Upper lobe of right lung (tissue), 1 donor: ENCODE results near the gene PABPN1. TPM values are rescaled to one million over a fixed set of nuclear protein-coding genes. Genes with fewer than 3 reads are reported as not detected.
A peak's percentile ranks its signal among the peaks of the same experiment; 100 is the strongest.

ENCODE experiments used
- ATAC-seq: fragments of 200-7000 bp; cut with Tn5 transposase; one replicate; pipeline ENCODE4 v1.9.1; 2020; ENCODE audit warnings: mild to moderate bottlenecking, moderate library complexity
- DNase-seq: peaks from one replicate; pipeline ENCODE4 v3.0.0-alpha.2; 2020
- H3K27ac ChIP-seq: fragments of 200-600 bp; one replicate; pipeline ENCODE4 v1.8.0; 2022
- H3K27me3 ChIP-seq: fragments of 200-600 bp; one replicate; pipeline ENCODE4 v1.8.0; 2022; ENCODE audit warnings: mild to moderate bottlenecking
- H3K36me3 ChIP-seq: fragments of 200-600 bp; one replicate; pipeline ENCODE4 v1.8.0; 2022
- H3K4me1 ChIP-seq: fragments of 200-600 bp; one replicate; pipeline ENCODE4 v1.8.0; 2022
- H3K4me3 ChIP-seq: fragments of 200-600 bp; one replicate; pipeline ENCODE4 v1.8.0; 2022; ENCODE audit warnings: mild to moderate bottlenecking
- H3K9me3 ChIP-seq: fragments of 200-600 bp; one replicate; pipeline ENCODE4 v1.8.0; 2022
- CTCF ChIP-seq: fragments of 200-600 bp; IDR thresholded peaks from one replicate; pipeline ENCODE4 v1.8.0; 2022; ENCODE audit warnings: antibody characterized with exemption
- intact Hi-C: fragments of 100-400 bp; cut with DNase I; formaldehyde crosslinking; loops from one replicate; pipeline ENCODE4 v1.11.0; 2022
- total RNA-seq: library from RNA; stranded (reverse); fragmentation: NEBNext Ultra II Directional; extraction: Animal tissue kit (Norgen Biotek cat#: 25700); gene quantifications from one replicate; pipeline ENCODE4 v1.2.1, GENCODE V29; 2021
- donor health status: DM: no; HTN: yes; CAD: no; lungs with severe emphysema.

Gene PABPN1
- total RNA-seq, 1 donor from 2014 or later, result 118 TPM

GRCh38 chr14:23352506-23353432 lies 31.5 kb downstream of the PABPN1 start, which contains the start of gene SLC22A17:
Gene SLC22A17 (minus strand): TSS chr14:23352887.
- H3K27me3 ChIP-seq, result peaks cover 26% of the 10 kb centered on the region
- H3K4me3 ChIP-seq, result peak within 1 kb of the TSS; percentile 65
- no peaks in the 10 kb centered on the region for H3K9me3 ChIP-seq
- H3K4me1 ChIP-seq, result peaks cover 7% of the 10 kb centered on the region
- ATAC-seq (peak; percentile 83), DNase-seq (peak; percentile 78)
- no peak within 1 kb of the TSS for H3K27ac ChIP-seq
- intact Hi-C loops, result no loop called here
- TF ChIP-seq CTCF, result no peak
- H3K36me3 ChIP-seq, result no peaks in the 10 kb centered on the region

GRCh38 chr14:23353433-23353780 lies 32.1 kb downstream of the PABPN1 start:
- ATAC-seq (no peak), DNase-seq (no peak)
- Histone ChIP-seq H3K4me1 (peaks cover 7% of the 10 kb centered on the region), H3K27ac (no peak overlapping the region), H3K36me3 (no peaks in the 10 kb centered on the region), H3K9me3 (no peaks in the 10 kb centered on the region), H3K27me3 (peaks cover 26% of the 10 kb centered on the region), H3K4me3 (no peak overlapping the region)
- no peak for TF ChIP-seq CTCF
- intact Hi-C loops, result no loop called here

- peaks cover 26% of the 10 kb centered on the region for H3K27me3 ChIP-seq
- intact Hi-C loops, result no loop called here
- DNase-seq, result no peak
- no peak for ATAC-seq
- no peak overlapping the region for H3K4me3 ChIP-seq
- H3K4me1 ChIP-seq, result peaks cover 7% of the 10 kb centered on the region
- no peaks in the 10 kb centered on the region for H3K9me3 ChIP-seq
- no peaks in the 10 kb centered on the region for H3K36me3 ChIP-seq
- no peak for TF ChIP-seq CTCF
- H3K27ac ChIP-seq, result no peak overlapping the region
These were observed 33.7 kb downstream of the PABPN1 start for GRCh38 chr14:23354990-23355389.

- TF ChIP-seq CTCF, result no peak
- H3K27ac ChIP-seq, result no peak overlapping the region
- H3K4me1 ChIP-seq, result peaks cover 7% of the 10 kb centered on the region
- intact Hi-C loops, result no loop called here
- peaks cover 23% of the 10 kb centered on the region for H3K27me3 ChIP-seq
- no peaks in the 10 kb centered on the region for H3K9me3 ChIP-seq
- no peak overlapping the region for H3K4me3 ChIP-seq
- ATAC-seq (no peak), DNase-seq (no peak)
- H3K36me3 ChIP-seq, result no peaks in the 10 kb centered on the region
These were observed 34.7 kb downstream of the PABPN1 start for GRCh38 chr14:23355871-23356435.

GRCh38 chr14:23356662-23357061 lies 35.4 kb downstream of the PABPN1 start:
- TF ChIP-seq CTCF, result no peak
- H3K36me3 ChIP-seq, result no peaks in the 10 kb centered on the region
- no peak overlapping the region for H3K4me3 ChIP-seq
- no peaks in the 10 kb centered on the region for H3K9me3 ChIP-seq
- ATAC-seq, result no peak
- DNase-seq, result no peak
- peaks cover 5% of the 10 kb centered on the region for H3K4me1 ChIP-seq
- H3K27me3 ChIP-seq, result peaks cover 16% of the 10 kb centered on the region
- no peak overlapping the region for H3K27ac ChIP-seq
- intact Hi-C loops, result no loop called here
